Measurements from ENCODE around the gene AOC1.

Gene AOC1

GRCh38 chr7:150849204-150849775 lies 3.0 kb upstream of the AOC1 start:
- Histone ChIP-seq H3K79me2 (ENCODE audit: insufficient read depth, low read length) (no peaks in the 10 kb centered on the region), H3K36me3 (ENCODE audit: insufficient read depth, low read length) (no peaks in the 10 kb centered on the region), H3F3A (ENCODE audit: insufficient read depth, low read length) (no peaks in the 10 kb centered on the region), H2AFZ (ENCODE audit: low read length) (no peak overlapping the region), H3K27me3 (ENCODE audit: insufficient read depth, low read length) (peaks cover 23% of the 10 kb centered on the region; the same call in 1 of the 2 replicates), H3K27ac (ENCODE audit: low read depth, low read length, poor library complexity, severe bottlenecking) (no peak overlapping the region), H3K9me2 (ENCODE audit: low read depth, low read length) (no peaks in the 10 kb centered on the region), H3K4me1 (ENCODE audit: insufficient read depth, low read length, severe bottlenecking) (no peaks in the 10 kb centered on the region), H3K4me3 (ENCODE audit: low read depth, low read length, poor library complexity, severe bottlenecking) (no peak overlapping the region), H4K20me1 (ENCODE audit: insufficient read depth, low read length) (no peaks in the 10 kb centered on the region), H3K4me2 (ENCODE audit: low read length) (no peak overlapping the region), H3K9ac (ENCODE audit: low read length) (no peak overlapping the region), H3K9me3 (ENCODE audit: low read length) (no peaks in the 10 kb centered on the region)
- TF ChIP-seq EZH2 (IDR thresholded peaks at IDR 0.05; ENCODE audit: borderline replicate concordance, low read length), result no peak
- no peak for TF ChIP-seq CTCF (IDR thresholded peaks at IDR 0.05; ENCODE audit: low read length)

GRCh38 chr7:150850273-150850672 lies 2.0 kb upstream of the AOC1 start:
- peaks cover 33% of the 10 kb centered on the region; the same call in 1 of the 2 replicates for H3K27me3 ChIP-seq (ENCODE audit: insufficient read depth, low read length)
- no peak overlapping the region for H3K4me2 ChIP-seq (ENCODE audit: low read length)
- H4K20me1 ChIP-seq (ENCODE audit: insufficient read depth, low read length), result no peaks in the 10 kb centered on the region
- H2AFZ ChIP-seq (ENCODE audit: low read length), result no peak overlapping the region
- no peaks in the 10 kb centered on the region for H3K4me1 ChIP-seq (ENCODE audit: insufficient read depth, low read length, severe bottlenecking)
- H3K27ac ChIP-seq (ENCODE audit: low read depth, low read length, poor library complexity, severe bottlenecking), result no peak overlapping the region
- H3K9me3 ChIP-seq (ENCODE audit: low read length), result no peaks in the 10 kb centered on the region
- H3F3A ChIP-seq (ENCODE audit: insufficient read depth, low read length), result no peaks in the 10 kb centered on the region
- no peak overlapping the region for H3K9ac ChIP-seq (ENCODE audit: low read length)
- H3K9me2 ChIP-seq (ENCODE audit: low read depth, low read length), result no peaks in the 10 kb centered on the region
- TF ChIP-seq CTCF (IDR thresholded peaks at IDR 0.05; ENCODE audit: low read length) (no peak), EZH2 (IDR thresholded peaks at IDR 0.05; ENCODE audit: borderline replicate concordance, low read length) (no peak)
- H3K4me3 ChIP-seq (ENCODE audit: low read depth, low read length, poor library complexity, severe bottlenecking), result no peak overlapping the region
- no peaks in the 10 kb centered on the region for H3K79me2 ChIP-seq (ENCODE audit: insufficient read depth, low read length)
- no peaks in the 10 kb centered on the region for H3K36me3 ChIP-seq (ENCODE audit: insufficient read depth, low read length)

GRCh38 chr7:150851492-150852370 lies 586 bp upstream of the AOC1 start:
- H3K27ac ChIP-seq (ENCODE audit: low read depth, low read length, poor library complexity, severe bottlenecking), result no peak overlapping the region
- no peak overlapping the region for H3K4me3 ChIP-seq (ENCODE audit: low read depth, low read length, poor library complexity, severe bottlenecking)
- H3K4me1 ChIP-seq (ENCODE audit: insufficient read depth, low read length, severe bottlenecking), result no peaks in the 10 kb centered on the region
- no peaks in the 10 kb centered on the region for H4K20me1 ChIP-seq (ENCODE audit: insufficient read depth, low read length)
- no peak overlapping the region for H2AFZ ChIP-seq (ENCODE audit: low read length)
- no peaks in the 10 kb centered on the region for H3K79me2 ChIP-seq (ENCODE audit: insufficient read depth, low read length)
- H3F3A ChIP-seq (ENCODE audit: insufficient read depth, low read length), result no peaks in the 10 kb centered on the region
- no peaks in the 10 kb centered on the region for H3K36me3 ChIP-seq (ENCODE audit: insufficient read depth, low read length)
- no peak for TF ChIP-seq CTCF (IDR thresholded peaks at IDR 0.05; ENCODE audit: low read length)
- TF ChIP-seq EZH2 (IDR thresholded peaks at IDR 0.05; ENCODE audit: borderline replicate concordance, low read length), result no peak
- no peaks in the 10 kb centered on the region for H3K9me3 ChIP-seq (ENCODE audit: low read length)
- H3K27me3 ChIP-seq (ENCODE audit: insufficient read depth, low read length), result peaks cover 35% of the 10 kb centered on the region; the same call in 1 of the 2 replicates
- H3K9me2 ChIP-seq (ENCODE audit: low read depth, low read length), result no peaks in the 10 kb centered on the region
- H3K9ac ChIP-seq (ENCODE audit: low read length), result no peak overlapping the region
- H3K4me2 ChIP-seq (ENCODE audit: low read length), result no peak overlapping the region
